ENCODE results near the gene TRIM34. TPM values are rescaled to one million over a fixed set of nuclear protein-coding genes. Genes with fewer than 3 reads are reported as not detected.

The TRIM34 gene
- total RNA-seq, 2 donors from 2014 or later, result 0.68 to 1.2 TPM

DNA sequence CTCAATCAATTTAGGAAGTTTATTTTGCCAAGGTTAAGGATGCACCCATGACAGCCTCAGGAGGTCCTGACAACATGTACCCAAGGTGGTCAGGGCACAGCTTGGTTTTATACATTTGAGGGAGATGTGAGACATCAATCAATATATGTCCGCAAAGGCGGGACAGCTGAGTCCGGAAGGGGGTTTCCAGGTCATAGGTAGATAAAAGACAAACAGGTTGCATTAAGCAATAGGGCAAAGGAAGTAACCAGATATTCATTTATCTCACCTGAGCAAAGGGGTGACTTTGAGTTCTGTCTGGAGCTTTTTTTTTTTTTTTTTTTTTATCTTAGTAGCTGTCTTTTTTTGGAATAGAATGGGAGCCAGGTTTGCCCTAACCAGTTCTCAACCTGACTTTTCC is 2.0 kb upstream of the TRIM34 start:
- 98 to 100% methylated on average over 3 of the region's 3 CpGs for WGBS, 2 experiments (ENCODE audit: insufficient coverage in 1 of 2, insufficient read length in 1 of 2)
- Histone ChIP-seq H3K9me3 (ENCODE audit: control insufficient read depth, low read length) (no peaks in the 10 kb centered on the region), H3K27ac (ENCODE audit: low read depth, low read length) (no peak overlapping the region), H3K4me3 (ENCODE audit: low read length) (no peak overlapping the region), H3K27me3 (ENCODE audit: control insufficient read depth, insufficient read depth, low read length, poor library complexity, severe bottlenecking) (no peaks in the 10 kb centered on the region), H3K4me1 (ENCODE audit: control insufficient read depth, insufficient read depth, low read length) (peaks cover 13% of the 10 kb centered on the region), H3K36me3 (ENCODE audit: control insufficient read depth, insufficient read depth, low read length) (no peaks in the 10 kb centered on the region), H3K9ac (ENCODE audit: extremely low read depth, low read length, poor library complexity, severe bottlenecking) (no peak overlapping the region)
- Mint-ChIP-seq H3K9me3 (no peaks in the 10 kb centered on the region), H3K27ac (no peak overlapping the region), H3K27me3 (ENCODE audit: insufficient read depth) (no peaks in the 10 kb centered on the region), H3K36me3 (ENCODE audit: low read depth) (no peaks in the 10 kb centered on the region), H3K4me1 (peaks cover 31% of the 10 kb centered on the region), H3K4me3 (no peak overlapping the region)
- TF ChIP-seq, protein P1, sequence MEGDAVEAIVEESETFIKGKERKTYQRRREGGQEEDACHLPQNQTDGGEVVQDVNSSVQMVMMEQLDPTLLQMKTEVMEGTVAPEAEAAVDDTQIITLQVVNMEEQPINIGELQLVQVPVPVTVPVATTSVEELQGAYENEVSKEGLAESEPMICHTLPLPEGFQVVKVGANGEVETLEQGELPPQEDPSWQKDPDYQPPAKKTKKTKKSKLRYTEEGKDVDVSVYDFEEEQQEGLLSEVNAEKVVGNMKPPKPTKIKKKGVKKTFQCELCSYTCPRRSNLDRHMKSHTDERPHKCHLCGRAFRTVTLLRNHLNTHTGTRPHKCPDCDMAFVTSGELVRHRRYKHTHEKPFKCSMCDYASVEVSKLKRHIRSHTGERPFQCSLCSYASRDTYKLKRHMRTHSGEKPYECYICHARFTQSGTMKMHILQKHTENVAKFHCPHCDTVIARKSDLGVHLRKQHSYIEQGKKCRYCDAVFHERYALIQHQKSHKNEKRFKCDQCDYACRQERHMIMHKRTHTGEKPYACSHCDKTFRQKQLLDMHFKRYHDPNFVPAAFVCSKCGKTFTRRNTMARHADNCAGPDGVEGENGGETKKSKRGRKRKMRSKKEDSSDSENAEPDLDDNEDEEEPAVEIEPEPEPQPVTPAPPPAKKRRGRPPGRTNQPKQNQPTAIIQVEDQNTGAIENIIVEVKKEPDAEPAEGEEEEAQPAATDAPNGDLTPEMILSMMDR (conservative IDR thresholded peaks at IDR 0.05), result no peak
- no peak for DNase-seq

DNA sequence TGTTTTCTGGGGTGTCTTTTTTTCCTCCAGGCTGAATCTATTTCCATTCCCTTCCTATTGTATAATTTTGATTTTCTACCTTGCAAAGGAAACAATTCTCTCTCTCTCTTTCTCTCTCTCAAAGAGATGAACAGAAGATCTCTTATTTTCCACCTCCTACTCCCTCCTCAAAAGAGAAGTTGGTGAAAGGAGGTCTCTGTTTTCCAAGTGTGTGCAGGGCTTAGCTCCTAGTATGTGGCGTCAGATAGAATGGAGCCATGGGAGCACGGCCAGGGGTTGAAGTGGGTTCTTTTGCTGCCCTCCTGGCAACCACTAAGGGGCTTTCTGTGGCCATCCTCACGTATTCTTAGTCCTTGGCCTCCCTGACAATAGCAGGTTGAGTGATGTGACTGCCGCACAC is 480 bp downstream of the TRIM34 start:
- Histone ChIP-seq H3K4me3 (ENCODE audit: low read length) (no peak overlapping the region), H3K9me3 (ENCODE audit: control insufficient read depth, low read length) (no peaks in the 10 kb centered on the region), H3K27me3 (ENCODE audit: control insufficient read depth, insufficient read depth, low read length, poor library complexity, severe bottlenecking) (no peaks in the 10 kb centered on the region), H3K4me1 (ENCODE audit: control insufficient read depth, insufficient read depth, low read length) (peaks cover 12% of the 10 kb centered on the region), H3K27ac (ENCODE audit: low read depth, low read length) (no peak overlapping the region), H3K36me3 (ENCODE audit: control insufficient read depth, insufficient read depth, low read length) (no peaks in the 10 kb centered on the region), H3K9ac (ENCODE audit: extremely low read depth, low read length, poor library complexity, severe bottlenecking) (no peak overlapping the region)
- Mint-ChIP-seq H3K27me3 (ENCODE audit: insufficient read depth) (no peaks in the 10 kb centered on the region), H3K36me3 (ENCODE audit: low read depth) (no peaks in the 10 kb centered on the region), H3K27ac (no peak overlapping the region), H3K9me3 (no peaks in the 10 kb centered on the region), H3K4me1 (peaks cover 31% of the 10 kb centered on the region), H3K4me3 (peak overlapping the region; percentile 42)
- TF ChIP-seq, protein P1 (conservative IDR thresholded peaks at IDR 0.05), result no peak
- DNase-seq, result no peak
- WGBS, 2 experiments (ENCODE audit: insufficient coverage in 1 of 2, insufficient read length in 1 of 2), result 69 to 79% methylated on average over 4 of the region's 4 CpGs

DNA sequence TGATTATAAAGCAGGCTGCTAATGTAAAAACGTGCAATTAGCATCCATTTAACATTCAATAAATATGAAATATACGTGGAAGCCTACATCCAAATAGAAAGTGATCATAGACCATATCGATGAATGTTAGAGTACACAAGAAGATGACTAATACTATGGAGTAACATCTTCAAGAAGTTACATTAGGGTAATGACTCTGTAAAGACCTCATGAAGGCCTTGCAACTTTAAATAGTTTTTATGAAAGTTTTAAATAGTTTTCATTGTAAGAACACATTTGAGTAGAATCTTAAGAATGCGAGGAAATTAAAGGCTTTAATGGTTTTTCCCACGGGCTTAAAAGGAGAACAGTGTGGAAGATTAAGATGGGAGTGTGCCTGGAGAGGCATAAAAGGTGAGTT is 1.4 kb downstream of the TRIM34 start:
- no peak for DNase-seq

More for the DNA sequence above, 1.4 kb downstream of the TRIM34 start:
- Mint-ChIP-seq H3K9me3 (no peaks in the 10 kb centered on the region), H3K27ac (no peak overlapping the region), H3K36me3 (ENCODE audit: low read depth) (no peaks in the 10 kb centered on the region), H3K27me3 (ENCODE audit: insufficient read depth) (no peaks in the 10 kb centered on the region), H3K4me3 (no peak overlapping the region), H3K4me1 (peaks cover 23% of the 10 kb centered on the region)
- TF ChIP-seq, protein P1 (conservative IDR thresholded peaks at IDR 0.05), result no peak
- H3K9me3 ChIP-seq (ENCODE audit: control insufficient read depth, low read length), result no peaks in the 10 kb centered on the region
- H3K9ac ChIP-seq (ENCODE audit: extremely low read depth, low read length, poor library complexity, severe bottlenecking), result no peak overlapping the region
- 85 to 96% methylated on average over 3 to 5 of the region's 5 CpGs for WGBS, 2 experiments (ENCODE audit: insufficient coverage in 1 of 2, insufficient read length in 1 of 2)
- H3K27ac ChIP-seq (ENCODE audit: low read depth, low read length), result no peak overlapping the region
- H3K27me3 ChIP-seq (ENCODE audit: control insufficient read depth, insufficient read depth, low read length, poor library complexity, severe bottlenecking), result no peaks in the 10 kb centered on the region
- peaks cover 3% of the 10 kb centered on the region for H3K4me1 ChIP-seq (ENCODE audit: control insufficient read depth, insufficient read depth, low read length)
- no peak overlapping the region for H3K4me3 ChIP-seq (ENCODE audit: low read length)
- H3K36me3 ChIP-seq (ENCODE audit: control insufficient read depth, insufficient read depth, low read length), result no peaks in the 10 kb centered on the region

Measured in endodermal cell (in vitro differentiated cells).